ENCODE data around the gene LARP4B. TPM values are rescaled to one million over a fixed set of nuclear protein-coding genes. Genes with fewer than 3 reads are reported as not detected.

Gene LARP4B
- total RNA-seq, 4 donors from 2014 or later = 17.4 to 76.8 (median 32.2) TPM

- intact Hi-C loops (cut with DNase I; ENCODE audit: low total_unique reads) = no loop called here
- H3K36me3 ChIP-seq = no peaks in the 10 kb centered on the region
- TF ChIP-seq CTCF (IDR thresholded peaks at IDR 0.05) (no peak), POLR2A (IDR thresholded peaks at IDR 0.05) (no peak)
- no peak overlapping the region for H3K4me3 ChIP-seq
- no peak overlapping the region for H3K27ac ChIP-seq
- DNase-seq = no peak
- H3K4me1 ChIP-seq = no peaks in the 10 kb centered on the region
- H3K27me3 ChIP-seq = no peaks in the 10 kb centered on the region
- H3K9me3 ChIP-seq = no peaks in the 10 kb centered on the region
Observed at GRCh38 chr10:870564-871166, 60.8 kb downstream of the LARP4B start.

GRCh38 chr10:869171-869570 lies 62.3 kb downstream of the LARP4B start:
- no peak overlapping the region for H3K4me3 ChIP-seq
- no peaks in the 10 kb centered on the region for H3K4me1 ChIP-seq
- TF ChIP-seq CTCF (IDR thresholded peaks at IDR 0.05) (no peak), POLR2A (IDR thresholded peaks at IDR 0.05) (no peak)
- intact Hi-C loops (cut with DNase I; ENCODE audit: low total_unique reads) = no loop called here
- DNase-seq = no peak
- H3K27ac ChIP-seq = no peak overlapping the region
- H3K9me3 ChIP-seq = no peaks in the 10 kb centered on the region
- no peaks in the 10 kb centered on the region for H3K36me3 ChIP-seq
- no peaks in the 10 kb centered on the region for H3K27me3 ChIP-seq

GRCh38 chr10:867807-868206 lies 63.7 kb downstream of the LARP4B start:
- H3K4me3 ChIP-seq = no peak overlapping the region

GRCh38 chr10:866577-866941 lies 64.9 kb downstream of the LARP4B start:
- no peak for DNase-seq
- Histone ChIP-seq H3K4me3 (no peak overlapping the region), H3K27ac (no peak overlapping the region), H3K27me3 (no peaks in the 10 kb centered on the region), H3K36me3 (no peaks in the 10 kb centered on the region), H3K4me1 (no peaks in the 10 kb centered on the region), H3K9me3 (no peaks in the 10 kb centered on the region)
- TF ChIP-seq POLR2A (IDR thresholded peaks at IDR 0.05) (no peak), CTCF (IDR thresholded peaks at IDR 0.05) (no peak)
- intact Hi-C loops (cut with DNase I; ENCODE audit: low total_unique reads) = no loop called here

More at GRCh38 chr10:867807-868206, 63.7 kb downstream of the LARP4B start:
- DNase-seq = no peak
- TF ChIP-seq POLR2A (IDR thresholded peaks at IDR 0.05) (no peak), CTCF (IDR thresholded peaks at IDR 0.05) (no peak)
- intact Hi-C loops (cut with DNase I; ENCODE audit: low total_unique reads) = no loop called here
- Histone ChIP-seq H3K9me3 (no peaks in the 10 kb centered on the region), H3K4me1 (no peaks in the 10 kb centered on the region), H3K27me3 (no peaks in the 10 kb centered on the region), H3K27ac (no peak overlapping the region), H3K36me3 (no peaks in the 10 kb centered on the region)

- Histone ChIP-seq H3K27ac (no peak overlapping the region), H3K4me3 (no peak overlapping the region), H3K9me3 (no peaks in the 10 kb centered on the region), H3K27me3 (no peaks in the 10 kb centered on the region), H3K36me3 (no peaks in the 10 kb centered on the region), H3K4me1 (no peaks in the 10 kb centered on the region)
- intact Hi-C loops (cut with DNase I; ENCODE audit: low total_unique reads) = no loop called here
- no peak for DNase-seq
- no peak for TF ChIP-seq CTCF (IDR thresholded peaks at IDR 0.05)
- TF ChIP-seq POLR2A (IDR thresholded peaks at IDR 0.05) = no peak
Observed at GRCh38 chr10:865924-866576, 65.5 kb downstream of the LARP4B start.

All from uterus (tissue), 4 donors.